ENCODE data around the gene PIK3C2G. TPM values are rescaled to one million over a fixed set of nuclear protein-coding genes. Genes with fewer than 3 reads are reported as not detected.

Gene PIK3C2G
- total RNA-seq, 1 donor from 2014 or later, result 26.0 TPM

GRCh38 chr12:18652596-18652995 lies 391.3 kb downstream of the PIK3C2G start:
- TF ChIP-seq CTCF (IDR thresholded peaks at IDR 0.05; ENCODE audit: unreplicated experiment), result no peak
- no peaks in the 10 kb centered on the region for H3K36me3 Mint-ChIP-seq (ENCODE audit: insufficient read depth)

GRCh38 chr12:18653465-18653864 lies 392.1 kb downstream of the PIK3C2G start:
- Mint-ChIP-seq H3K9me3 (ENCODE audit: low read depth) (peaks cover 5% of the 10 kb centered on the region), H3K27me3 (no peaks in the 10 kb centered on the region), H3K36me3 (ENCODE audit: insufficient read depth) (no peaks in the 10 kb centered on the region), H3K4me3 (ENCODE audit: low read depth) (no peak overlapping the region), H3K27ac (no peak overlapping the region), H3K4me1 (ENCODE audit: low read depth) (peaks cover 6% of the 10 kb centered on the region)
- no peak for DNase-seq (ENCODE audit: low spot score, unreplicated experiment)
- TF ChIP-seq CTCF (IDR thresholded peaks at IDR 0.05; ENCODE audit: unreplicated experiment), result no peak

More at GRCh38 chr12:18652596-18652995, 391.3 kb downstream of the PIK3C2G start:
- no peaks in the 10 kb centered on the region for H3K27me3 Mint-ChIP-seq
- H3K4me3 Mint-ChIP-seq (ENCODE audit: low read depth), result no peak overlapping the region
- H3K9me3 Mint-ChIP-seq (ENCODE audit: low read depth), result no peaks in the 10 kb centered on the region
- no peak for DNase-seq (ENCODE audit: low spot score, unreplicated experiment)
- no peak overlapping the region for H3K27ac Mint-ChIP-seq
- peaks cover 6% of the 10 kb centered on the region for H3K4me1 Mint-ChIP-seq (ENCODE audit: low read depth)

- Mint-ChIP-seq H3K27ac (no peak overlapping the region), H3K27me3 (no peaks in the 10 kb centered on the region), H3K4me1 (ENCODE audit: low read depth) (peaks cover 6% of the 10 kb centered on the region), H3K9me3 (ENCODE audit: low read depth) (peaks cover 5% of the 10 kb centered on the region), H3K36me3 (ENCODE audit: insufficient read depth) (no peaks in the 10 kb centered on the region), H3K4me3 (ENCODE audit: low read depth) (no peak overlapping the region)
- TF ChIP-seq CTCF (IDR thresholded peaks at IDR 0.05; ENCODE audit: unreplicated experiment), result no peak
- DNase-seq (ENCODE audit: low spot score, unreplicated experiment), result no peak
Observed at GRCh38 chr12:18655351-18655750, 394.0 kb downstream of the PIK3C2G start.

GRCh38 chr12:18658179-18658578 lies 396.9 kb downstream of the PIK3C2G start:
- Mint-ChIP-seq H3K27me3 (no peaks in the 10 kb centered on the region), H3K4me1 (ENCODE audit: low read depth) (peaks cover 6% of the 10 kb centered on the region), H3K36me3 (ENCODE audit: insufficient read depth) (peaks cover 5% of the 10 kb centered on the region), H3K27ac (no peak overlapping the region), H3K9me3 (ENCODE audit: low read depth) (peaks cover 27% of the 10 kb centered on the region), H3K4me3 (ENCODE audit: low read depth) (no peak overlapping the region)
- DNase-seq (ENCODE audit: low spot score, unreplicated experiment), result no peak
- TF ChIP-seq CTCF (IDR thresholded peaks at IDR 0.05; ENCODE audit: unreplicated experiment), result no peak

- TF ChIP-seq CTCF (IDR thresholded peaks at IDR 0.05; ENCODE audit: unreplicated experiment), result no peak
- DNase-seq (ENCODE audit: low spot score, unreplicated experiment), result no peak
- peaks cover 28% of the 10 kb centered on the region for H3K9me3 Mint-ChIP-seq (ENCODE audit: low read depth)
- no peaks in the 10 kb centered on the region for H3K27me3 Mint-ChIP-seq
- H3K4me1 Mint-ChIP-seq (ENCODE audit: low read depth), result peaks cover 5% of the 10 kb centered on the region
- H3K36me3 Mint-ChIP-seq (ENCODE audit: insufficient read depth), result peaks cover 5% of the 10 kb centered on the region
- no peak overlapping the region for H3K4me3 Mint-ChIP-seq (ENCODE audit: low read depth)
- no peak overlapping the region for H3K27ac Mint-ChIP-seq
Observed at GRCh38 chr12:18658829-18659228, 397.5 kb downstream of the PIK3C2G start.
